ENCODE data around the gene PAN3. TPM values are rescaled to one million over a fixed set of nuclear protein-coding genes. Genes with fewer than 3 reads are reported as not detected.

The PAN3 gene
- total RNA-seq, 4 donors from 2014 or later = 26.0 to 45.0 (median 34.1) TPM

- peaks cover 0 to 24% (median 3%) of the 10 kb centered on the region in 3 donors for H3K4me1 ChIP-seq
- TF ChIP-seq EP300 (IDR thresholded peaks at IDR 0.05) (no peak), POLR2AphosphoS5 (IDR thresholded peaks at IDR 0.05) (no peak), CTCF (IDR thresholded peaks at IDR 0.05) (no peak), POLR2A (IDR thresholded peaks at IDR 0.05) (no peak)
- 18 to 25% methylated on average over 4 of the region's 4 CpGs for WGBS, 2 donors (ENCODE audit: low coverage in 1 of 2)
- H3K36me3 ChIP-seq = no peaks in the 10 kb centered on the region
- no peak overlapping the region for H3K4me3 ChIP-seq
- peak; percentile 48 for ATAC-seq
- H3K9me3 ChIP-seq = no peaks in the 10 kb centered on the region
- peak overlapping the region in 2 of 4 donors; percentile 39 to 41 for H3K27ac ChIP-seq
- no peaks in the 10 kb centered on the region for H3K27me3 ChIP-seq
Observed at GRCh38 chr13:28337166-28338005, 199.0 kb downstream of the PAN3 start.

GRCh38 chr13:28338006-28338574 lies 199.7 kb downstream of the PAN3 start:
- Histone ChIP-seq H3K4me1 (peaks cover 0 to 24% (median 3%) of the 10 kb centered on the region in 3 donors), H3K27me3 (no peaks in the 10 kb centered on the region), H3K9me3 (no peaks in the 10 kb centered on the region), H3K27ac (peak overlapping the region in 2 of 4 donors; percentile 22 to 41), H3K36me3 (no peaks in the 10 kb centered on the region), H3K4me3 (no peak overlapping the region)
- WGBS, 2 donors (ENCODE audit: low coverage in 1 of 2) = 25 to 33% methylated on average over 1 to 4 of the region's 4 CpGs
- TF ChIP-seq POLR2AphosphoS5 (IDR thresholded peaks at IDR 0.05) (no peak), CTCF (IDR thresholded peaks at IDR 0.05) (no peak), POLR2A (IDR thresholded peaks at IDR 0.05) (no peak), EP300 (IDR thresholded peaks at IDR 0.05) (no peak)
- no peak for ATAC-seq

GRCh38 chr13:28338742-28339141 lies 200.4 kb downstream of the PAN3 start:
- ATAC-seq = no peak
- WGBS, 2 donors (ENCODE audit: low coverage in 1 of 2) = 87 to 89% methylated on average over 5 of the region's 6 CpGs
- H3K4me1 ChIP-seq = peaks cover 0 to 24% (median 3%) of the 10 kb centered on the region in 3 donors
- no peak overlapping the region for H3K4me3 ChIP-seq
- peak overlapping the region in 1 of 4 donors; percentile 41 for H3K27ac ChIP-seq
- H3K9me3 ChIP-seq = no peaks in the 10 kb centered on the region
- TF ChIP-seq CTCF (IDR thresholded peaks at IDR 0.05) (no peak), POLR2A (IDR thresholded peaks at IDR 0.05) (no peak), POLR2AphosphoS5 (IDR thresholded peaks at IDR 0.05) (no peak), EP300 (IDR thresholded peaks at IDR 0.05) (no peak)
- H3K36me3 ChIP-seq = no peaks in the 10 kb centered on the region
- H3K27me3 ChIP-seq = peaks cover under 1% of the 10 kb centered on the region

GRCh38 chr13:28339419-28339818 lies 201.1 kb downstream of the PAN3 start:
- no peak overlapping the region for H3K27ac ChIP-seq
- ATAC-seq = no peak
- peaks cover 7% of the 10 kb centered on the region for H3K27me3 ChIP-seq
- no peaks in the 10 kb centered on the region for H3K36me3 ChIP-seq
- H3K4me3 ChIP-seq = no peak overlapping the region
- TF ChIP-seq POLR2AphosphoS5 (IDR thresholded peaks at IDR 0.05) = no peak
- no peak for TF ChIP-seq POLR2A (IDR thresholded peaks at IDR 0.05)
- no peak for TF ChIP-seq EP300 (IDR thresholded peaks at IDR 0.05)
- peaks cover 0 to 24% (median 3%) of the 10 kb centered on the region in 3 donors for H3K4me1 ChIP-seq
- no peaks in the 10 kb centered on the region for H3K9me3 ChIP-seq
- WGBS, 2 donors (ENCODE audit: low coverage in 1 of 2) = 93 to 96% methylated on average over 2 of the region's 2 CpGs

GRCh38 chr13:28340272-28340793 lies 202.0 kb downstream of the PAN3 start:
- TF ChIP-seq EP300 (IDR thresholded peaks at IDR 0.05) (no peak), CTCF (IDR thresholded peaks at IDR 0.05) (no peak), POLR2A (IDR thresholded peaks at IDR 0.05) (no peak), POLR2AphosphoS5 (IDR thresholded peaks at IDR 0.05) (no peak)
- Histone ChIP-seq H3K9me3 (no peaks in the 10 kb centered on the region), H3K27me3 (peaks cover 7% of the 10 kb centered on the region), H3K4me1 (peaks cover 0 to 24% (median 3%) of the 10 kb centered on the region in 3 donors), H3K36me3 (no peaks in the 10 kb centered on the region), H3K27ac (no peak overlapping the region), H3K4me3 (no peak overlapping the region)
- no peak for ATAC-seq
- 20 to 61% methylated on average over 1 to 2 of the region's 2 CpGs for WGBS, 2 donors (ENCODE audit: low coverage in 1 of 2)
